ENCODE data around the gene LNPK. TPM values are rescaled to one million over a fixed set of nuclear protein-coding genes. Genes with fewer than 3 reads are reported as not detected.

The LNPK gene
- total RNA-seq, 1 experiment from 2014 or later = 10.3 TPM

- no peaks in the 10 kb centered on the region for H3K9me3 Mint-ChIP-seq
- ChIA-PET POLR2A (no interaction called here), CTCF (no interaction called here)
- H3K27ac Mint-ChIP-seq = no peak overlapping the region
- no peaks in the 10 kb centered on the region; the same call in none of the 2 replicates for H3K27me3 Mint-ChIP-seq (ENCODE audit: low read depth)
- H3K4me3 Mint-ChIP-seq = no peak overlapping the region
- no peaks in the 10 kb centered on the region for H3K36me3 Mint-ChIP-seq
- H3K4me1 Mint-ChIP-seq = no peaks in the 10 kb centered on the region
- TF ChIP-seq, protein P1, sequence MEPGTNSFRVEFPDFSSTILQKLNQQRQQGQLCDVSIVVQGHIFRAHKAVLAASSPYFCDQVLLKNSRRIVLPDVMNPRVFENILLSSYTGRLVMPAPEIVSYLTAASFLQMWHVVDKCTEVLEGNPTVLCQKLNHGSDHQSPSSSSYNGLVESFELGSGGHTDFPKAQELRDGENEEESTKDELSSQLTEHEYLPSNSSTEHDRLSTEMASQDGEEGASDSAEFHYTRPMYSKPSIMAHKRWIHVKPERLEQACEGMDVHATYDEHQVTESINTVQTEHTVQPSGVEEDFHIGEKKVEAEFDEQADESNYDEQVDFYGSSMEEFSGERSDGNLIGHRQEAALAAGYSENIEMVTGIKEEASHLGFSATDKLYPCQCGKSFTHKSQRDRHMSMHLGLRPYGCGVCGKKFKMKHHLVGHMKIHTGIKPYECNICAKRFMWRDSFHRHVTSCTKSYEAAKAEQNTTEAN (CRISPR knock-in tag; IDR thresholded peaks at IDR 0.05) = no peak
- TF ChIP-seq, protein P2, sequence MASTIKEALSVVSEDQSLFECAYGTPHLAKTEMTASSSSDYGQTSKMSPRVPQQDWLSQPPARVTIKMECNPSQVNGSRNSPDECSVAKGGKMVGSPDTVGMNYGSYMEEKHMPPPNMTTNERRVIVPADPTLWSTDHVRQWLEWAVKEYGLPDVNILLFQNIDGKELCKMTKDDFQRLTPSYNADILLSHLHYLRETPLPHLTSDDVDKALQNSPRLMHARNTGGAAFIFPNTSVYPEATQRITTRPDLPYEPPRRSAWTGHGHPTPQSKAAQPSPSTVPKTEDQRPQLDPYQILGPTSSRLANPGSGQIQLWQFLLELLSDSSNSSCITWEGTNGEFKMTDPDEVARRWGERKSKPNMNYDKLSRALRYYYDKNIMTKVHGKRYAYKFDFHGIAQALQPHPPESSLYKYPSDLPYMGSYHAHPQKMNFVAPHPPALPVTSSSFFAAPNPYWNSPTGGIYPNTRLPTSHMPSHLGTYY (CRISPR knock-in tag; IDR thresholded peaks at IDR 0.05) = no peak
- TF ChIP-seq RORB (CRISPR knock-in tag; IDR thresholded peaks at IDR 0.05) = no peak
- TF ChIP-seq, protein P3, sequence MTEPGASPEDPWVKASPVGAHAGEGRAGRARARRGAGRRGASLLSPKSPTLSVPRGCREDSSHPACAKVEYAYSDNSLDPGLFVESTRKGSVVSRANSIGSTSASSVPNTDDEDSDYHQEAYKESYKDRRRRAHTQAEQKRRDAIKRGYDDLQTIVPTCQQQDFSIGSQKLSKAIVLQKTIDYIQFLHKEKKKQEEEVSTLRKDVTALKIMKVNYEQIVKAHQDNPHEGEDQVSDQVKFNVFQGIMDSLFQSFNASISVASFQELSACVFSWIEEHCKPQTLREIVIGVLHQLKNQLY (CRISPR knock-in tag; IDR thresholded peaks at IDR 0.05) = no peak
- TF ChIP-seq, protein P4, sequence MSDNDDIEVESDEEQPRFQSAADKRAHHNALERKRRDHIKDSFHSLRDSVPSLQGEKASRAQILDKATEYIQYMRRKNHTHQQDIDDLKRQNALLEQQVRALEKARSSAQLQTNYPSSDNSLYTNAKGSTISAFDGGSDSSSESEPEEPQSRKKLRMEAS (CRISPR knock-in tag; IDR thresholded peaks at IDR 0.05) = no peak
- TF ChIP-seq OVOL2 (CRISPR knock-in tag; IDR thresholded peaks at IDR 0.05; ENCODE audit: borderline replicate concordance) = no peak
- no peak for TF ChIP-seq ESRRA (CRISPR knock-in tag; IDR thresholded peaks at IDR 0.05; ENCODE audit: borderline replicate concordance)
- TF ChIP-seq CREB1 (CRISPR knock-in tag; IDR thresholded peaks at IDR 0.05) = no peak
- TF ChIP-seq, protein P5, sequence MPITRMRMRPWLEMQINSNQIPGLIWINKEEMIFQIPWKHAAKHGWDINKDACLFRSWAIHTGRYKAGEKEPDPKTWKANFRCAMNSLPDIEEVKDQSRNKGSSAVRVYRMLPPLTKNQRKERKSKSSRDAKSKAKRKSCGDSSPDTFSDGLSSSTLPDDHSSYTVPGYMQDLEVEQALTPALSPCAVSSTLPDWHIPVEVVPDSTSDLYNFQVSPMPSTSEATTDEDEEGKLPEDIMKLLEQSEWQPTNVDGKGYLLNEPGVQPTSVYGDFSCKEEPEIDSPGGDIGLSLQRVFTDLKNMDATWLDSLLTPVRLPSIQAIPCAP (CRISPR knock-in tag; IDR thresholded peaks at IDR 0.05) = no peak
- TF ChIP-seq, protein P6, sequence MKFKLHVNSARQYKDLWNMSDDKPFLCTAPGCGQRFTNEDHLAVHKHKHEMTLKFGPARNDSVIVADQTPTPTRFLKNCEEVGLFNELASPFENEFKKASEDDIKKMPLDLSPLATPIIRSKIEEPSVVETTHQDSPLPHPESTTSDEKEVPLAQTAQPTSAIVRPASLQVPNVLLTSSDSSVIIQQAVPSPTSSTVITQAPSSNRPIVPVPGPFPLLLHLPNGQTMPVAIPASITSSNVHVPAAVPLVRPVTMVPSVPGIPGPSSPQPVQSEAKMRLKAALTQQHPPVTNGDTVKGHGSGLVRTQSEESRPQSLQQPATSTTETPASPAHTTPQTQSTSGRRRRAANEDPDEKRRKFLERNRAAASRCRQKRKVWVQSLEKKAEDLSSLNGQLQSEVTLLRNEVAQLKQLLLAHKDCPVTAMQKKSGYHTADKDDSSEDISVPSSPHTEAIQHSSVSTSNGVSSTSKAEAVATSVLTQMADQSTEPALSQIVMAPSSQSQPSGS (CRISPR knock-in tag; IDR thresholded peaks at IDR 0.05; ENCODE audit: borderline replicate concordance, low read depth) = no peak
- TF ChIP-seq, protein P7, sequence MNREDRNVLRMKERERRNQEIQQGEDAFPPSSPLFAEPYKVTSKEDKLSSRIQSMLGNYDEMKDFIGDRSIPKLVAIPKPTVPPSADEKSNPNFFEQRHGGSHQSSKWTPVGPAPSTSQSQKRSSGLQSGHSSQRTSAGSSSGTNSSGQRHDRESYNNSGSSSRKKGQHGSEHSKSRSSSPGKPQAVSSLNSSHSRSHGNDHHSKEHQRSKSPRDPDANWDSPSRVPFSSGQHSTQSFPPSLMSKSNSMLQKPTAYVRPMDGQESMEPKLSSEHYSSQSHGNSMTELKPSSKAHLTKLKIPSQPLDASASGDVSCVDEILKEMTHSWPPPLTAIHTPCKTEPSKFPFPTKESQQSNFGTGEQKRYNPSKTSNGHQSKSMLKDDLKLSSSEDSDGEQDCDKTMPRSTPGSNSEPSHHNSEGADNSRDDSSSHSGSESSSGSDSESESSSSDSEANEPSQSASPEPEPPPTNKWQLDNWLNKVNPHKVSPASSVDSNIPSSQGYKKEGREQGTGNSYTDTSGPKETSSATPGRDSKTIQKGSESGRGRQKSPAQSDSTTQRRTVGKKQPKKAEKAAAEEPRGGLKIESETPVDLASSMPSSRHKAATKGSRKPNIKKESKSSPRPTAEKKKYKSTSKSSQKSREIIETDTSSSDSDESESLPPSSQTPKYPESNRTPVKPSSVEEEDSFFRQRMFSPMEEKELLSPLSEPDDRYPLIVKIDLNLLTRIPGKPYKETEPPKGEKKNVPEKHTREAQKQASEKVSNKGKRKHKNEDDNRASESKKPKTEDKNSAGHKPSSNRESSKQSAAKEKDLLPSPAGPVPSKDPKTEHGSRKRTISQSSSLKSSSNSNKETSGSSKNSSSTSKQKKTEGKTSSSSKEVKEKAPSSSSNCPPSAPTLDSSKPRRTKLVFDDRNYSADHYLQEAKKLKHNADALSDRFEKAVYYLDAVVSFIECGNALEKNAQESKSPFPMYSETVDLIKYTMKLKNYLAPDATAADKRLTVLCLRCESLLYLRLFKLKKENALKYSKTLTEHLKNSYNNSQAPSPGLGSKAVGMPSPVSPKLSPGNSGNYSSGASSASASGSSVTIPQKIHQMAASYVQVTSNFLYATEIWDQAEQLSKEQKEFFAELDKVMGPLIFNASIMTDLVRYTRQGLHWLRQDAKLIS (CRISPR knock-in tag; IDR thresholded peaks at IDR 0.05; ENCODE audit: borderline replicate concordance) = no peak
- no peak for TF ChIP-seq EMX1 (CRISPR knock-in tag; IDR thresholded peaks at IDR 0.05)
- no peak for TF ChIP-seq ZNF425 (CRISPR knock-in tag; conservative IDR thresholded peaks at IDR 0.05)
- TF ChIP-seq HMGXB4 (CRISPR knock-in tag; IDR thresholded peaks at IDR 0.05) = no peak
- no peak for TF ChIP-seq ZNF219 (CRISPR knock-in tag; IDR thresholded peaks at IDR 0.05; ENCODE audit: borderline replicate concordance)
- TF ChIP-seq, protein P8, sequence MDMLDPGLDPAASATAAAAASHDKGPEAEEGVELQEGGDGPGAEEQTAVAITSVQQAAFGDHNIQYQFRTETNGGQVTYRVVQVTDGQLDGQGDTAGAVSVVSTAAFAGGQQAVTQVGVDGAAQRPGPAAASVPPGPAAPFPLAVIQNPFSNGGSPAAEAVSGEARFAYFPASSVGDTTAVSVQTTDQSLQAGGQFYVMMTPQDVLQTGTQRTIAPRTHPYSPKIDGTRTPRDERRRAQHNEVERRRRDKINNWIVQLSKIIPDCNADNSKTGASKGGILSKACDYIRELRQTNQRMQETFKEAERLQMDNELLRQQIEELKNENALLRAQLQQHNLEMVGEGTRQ (CRISPR knock-in tag; IDR thresholded peaks at IDR 0.05) = no peak
- no peak for TF ChIP-seq GTF2I (CRISPR knock-in tag; conservative IDR thresholded peaks at IDR 0.05)
- no peak for TF ChIP-seq FOXJ3 (CRISPR knock-in tag; IDR thresholded peaks at IDR 0.05; ENCODE audit: borderline replicate concordance)
- no peak for TF ChIP-seq ETV6 (CRISPR knock-in tag; IDR thresholded peaks at IDR 0.05)
- TF ChIP-seq, protein P9, sequence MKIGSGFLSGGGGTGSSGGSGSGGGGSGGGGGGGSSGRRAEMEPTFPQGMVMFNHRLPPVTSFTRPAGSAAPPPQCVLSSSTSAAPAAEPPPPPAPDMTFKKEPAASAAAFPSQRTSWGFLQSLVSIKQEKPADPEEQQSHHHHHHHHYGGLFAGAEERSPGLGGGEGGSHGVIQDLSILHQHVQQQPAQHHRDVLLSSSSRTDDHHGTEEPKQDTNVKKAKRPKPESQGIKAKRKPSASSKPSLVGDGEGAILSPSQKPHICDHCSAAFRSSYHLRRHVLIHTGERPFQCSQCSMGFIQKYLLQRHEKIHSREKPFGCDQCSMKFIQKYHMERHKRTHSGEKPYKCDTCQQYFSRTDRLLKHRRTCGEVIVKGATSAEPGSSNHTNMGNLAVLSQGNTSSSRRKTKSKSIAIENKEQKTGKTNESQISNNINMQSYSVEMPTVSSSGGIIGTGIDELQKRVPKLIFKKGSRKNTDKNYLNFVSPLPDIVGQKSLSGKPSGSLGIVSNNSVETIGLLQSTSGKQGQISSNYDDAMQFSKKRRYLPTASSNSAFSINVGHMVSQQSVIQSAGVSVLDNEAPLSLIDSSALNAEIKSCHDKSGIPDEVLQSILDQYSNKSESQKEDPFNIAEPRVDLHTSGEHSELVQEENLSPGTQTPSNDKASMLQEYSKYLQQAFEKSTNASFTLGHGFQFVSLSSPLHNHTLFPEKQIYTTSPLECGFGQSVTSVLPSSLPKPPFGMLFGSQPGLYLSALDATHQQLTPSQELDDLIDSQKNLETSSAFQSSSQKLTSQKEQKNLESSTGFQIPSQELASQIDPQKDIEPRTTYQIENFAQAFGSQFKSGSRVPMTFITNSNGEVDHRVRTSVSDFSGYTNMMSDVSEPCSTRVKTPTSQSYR (CRISPR knock-in tag; IDR thresholded peaks at IDR 0.05) = no peak
- ATAC-seq (no peak), DNase-seq (ENCODE audit: low spot score) (no peak)
Observed at GRCh38 chr2:176020400-176020799, 18.3 kb upstream of the LNPK start.

All from WTC11 (cell line).